HG03565 (cell line): ENCODE data around the gene ARHGAP24.

ENCODE experiments used
- ATAC-seq: cut with Tn5 transposase; IDR thresholded peaks from one replicate; pipeline ENCODE4 v1.9.1; 2021; ENCODE audit warnings: mild to moderate bottlenecking, moderate library complexity; ENCODE audit not compliant: unreplicated experiment

The ARHGAP24 gene

GRCh38 chr4:85684676-85685075 is 209.7 kb downstream of the ARHGAP24 start:
- no peak for ATAC-seq

- ATAC-seq = no peak
Measured at GRCh38 chr4:85686398-85686797, 211.4 kb downstream of the ARHGAP24 start.

- no peak for ATAC-seq
Measured at GRCh38 chr4:85688055-85688740, 213.2 kb downstream of the ARHGAP24 start.

GRCh38 chr4:85696661-85697060 is 221.7 kb downstream of the ARHGAP24 start:
- ATAC-seq = no peak

- no peak for ATAC-seq
Measured at GRCh38 chr4:85697854-85698253, 222.9 kb downstream of the ARHGAP24 start.

GRCh38 chr4:85700362-85700761 is 225.4 kb downstream of the ARHGAP24 start:
- no peak for ATAC-seq

- ATAC-seq = peak; percentile 99
Measured at GRCh38 chr4:85701861-85702321, 226.9 kb downstream of the ARHGAP24 start.

GRCh38 chr4:85703096-85703495 is 228.1 kb downstream of the ARHGAP24 start:
- ATAC-seq = no peak

GRCh38 chr4:85707611-85708010 is 232.7 kb downstream of the ARHGAP24 start:
- ATAC-seq = peak; percentile 82

- no peak for ATAC-seq
Measured at GRCh38 chr4:85708468-85708867, 233.5 kb downstream of the ARHGAP24 start.

- ATAC-seq = peak; percentile 35
Measured at GRCh38 chr4:85713005-85713404, 238.1 kb downstream of the ARHGAP24 start.

GRCh38 chr4:85715991-85716737 is 241.2 kb downstream of the ARHGAP24 start:
- no peak for ATAC-seq

- ATAC-seq = no peak
Measured at GRCh38 chr4:85717351-85717750, 242.4 kb downstream of the ARHGAP24 start.

GRCh38 chr4:85717847-85718246 is 242.9 kb downstream of the ARHGAP24 start:
- ATAC-seq = no peak

- no peak for ATAC-seq
Measured at GRCh38 chr4:85720735-85721134, 245.8 kb downstream of the ARHGAP24 start.

GRCh38 chr4:85722401-85722800 is 247.5 kb downstream of the ARHGAP24 start:
- ATAC-seq = no peak

GRCh38 chr4:85722807-85723206 is 247.9 kb downstream of the ARHGAP24 start:
- ATAC-seq = no peak

- peak; percentile 30 for ATAC-seq
Measured at GRCh38 chr4:85724791-85725563, 250.0 kb downstream of the ARHGAP24 start.

- ATAC-seq = peak; percentile 78
Measured at GRCh38 chr4:85725721-85726170, 250.8 kb downstream of the ARHGAP24 start.

- ATAC-seq = no peak
Measured at GRCh38 chr4:85726555-85726954, 251.6 kb downstream of the ARHGAP24 start.

GRCh38 chr4:85728464-85728863 is 253.5 kb downstream of the ARHGAP24 start:
- no peak for ATAC-seq
